ENCODE measurements around the gene CDC42SE2. TPM values are rescaled to one million over a fixed set of nuclear protein-coding genes. Genes with fewer than 3 reads are reported as not detected.

Gene CDC42SE2
- polyA plus RNA-seq, 3 donors: 34.4 to 135 (median 92.6) TPM

DNA sequence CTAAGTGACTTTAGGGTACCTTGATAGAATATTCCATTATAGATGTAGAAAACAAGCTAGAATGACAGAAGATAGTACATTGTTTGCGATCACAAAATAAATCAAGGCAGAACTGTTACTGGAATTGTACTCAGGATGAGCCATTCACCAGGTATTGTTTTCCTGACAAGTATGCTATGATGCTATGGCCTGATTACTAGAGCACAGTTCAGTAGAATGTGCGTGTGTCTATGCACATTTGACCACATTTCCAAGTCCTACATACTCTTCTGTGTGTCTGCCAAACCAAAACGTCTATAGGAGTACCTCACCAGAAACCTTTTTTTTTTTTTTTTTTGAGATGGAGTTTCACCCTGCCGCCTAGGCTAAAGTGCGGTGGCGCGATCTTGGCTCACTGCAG is 43.3 kb upstream of the CDC42SE2 start:
- H3K79me2 ChIP-seq (ENCODE audit: insufficient read depth, low read length): no peaks in the 10 kb centered on the region
- Mint-ChIP-seq H3K27ac (no peak overlapping the region), H3K4me1 (peaks cover 5% of the 10 kb centered on the region), H3K4me3 (no peak overlapping the region), H3K27me3 (ENCODE audit: low read depth in 3 of 3) (no peaks in the 10 kb centered on the region), H3K36me3 (peaks cover 0 to 6% of the 10 kb centered on the region in 2 donors), H3K9me3 (peaks cover 0 to 3% (median 0%) of the 10 kb centered on the region in 7 donors)
- peaks cover 40 to 42% of the 10 kb centered on the region in 2 donors for H3K4me1 ChIP-seq (ENCODE audit: control insufficient read depth in 1 of 2, insufficient read depth in 2 of 2, low read length in 2 of 2)
- no peak overlapping the region for H3K4me2 ChIP-seq (replicated peaks; ENCODE audit: extremely low read depth, low read length, poor library complexity, severe bottlenecking)
- WGBS (ENCODE audit: insufficient coverage): 100% methylated on average over 1 of the region's 7 CpGs
- no peak overlapping the region for H3K9ac ChIP-seq (ENCODE audit: insufficient read depth, low read length, poor library complexity, severe bottlenecking)
- H3K36me3 ChIP-seq (replicated peaks in 1 of 2; ENCODE audit: control insufficient read depth in 1 of 2, insufficient read depth in 2 of 2, low read length in 2 of 2): no peaks in the 10 kb centered on the region
- H2AFZ ChIP-seq (ENCODE audit: insufficient read depth, low read depth, low read length, poor library complexity, severe bottlenecking): no peak overlapping the region
- no peaks in the 10 kb centered on the region for H4K20me1 ChIP-seq (ENCODE audit: insufficient read depth, low read length)
- H3K4me3 ChIP-seq (replicated peaks in 1 of 3; ENCODE audit: low read depth in 2 of 3, low read length in 3 of 3): no peak overlapping the region
- H3K27me3 ChIP-seq (ENCODE audit: control insufficient read depth in 2 of 2, insufficient read depth in 2 of 2, low read length in 2 of 2): no peaks in the 10 kb centered on the region
- intact Hi-C loops (cut with micrococcal nuclease): loop anchor here in 1 of 2 donors (10.0 kb wide), 1 partner anchor 54 kb away; no protein-coding TSS in a partner anchor
- TF ChIP-seq, protein P1, sequence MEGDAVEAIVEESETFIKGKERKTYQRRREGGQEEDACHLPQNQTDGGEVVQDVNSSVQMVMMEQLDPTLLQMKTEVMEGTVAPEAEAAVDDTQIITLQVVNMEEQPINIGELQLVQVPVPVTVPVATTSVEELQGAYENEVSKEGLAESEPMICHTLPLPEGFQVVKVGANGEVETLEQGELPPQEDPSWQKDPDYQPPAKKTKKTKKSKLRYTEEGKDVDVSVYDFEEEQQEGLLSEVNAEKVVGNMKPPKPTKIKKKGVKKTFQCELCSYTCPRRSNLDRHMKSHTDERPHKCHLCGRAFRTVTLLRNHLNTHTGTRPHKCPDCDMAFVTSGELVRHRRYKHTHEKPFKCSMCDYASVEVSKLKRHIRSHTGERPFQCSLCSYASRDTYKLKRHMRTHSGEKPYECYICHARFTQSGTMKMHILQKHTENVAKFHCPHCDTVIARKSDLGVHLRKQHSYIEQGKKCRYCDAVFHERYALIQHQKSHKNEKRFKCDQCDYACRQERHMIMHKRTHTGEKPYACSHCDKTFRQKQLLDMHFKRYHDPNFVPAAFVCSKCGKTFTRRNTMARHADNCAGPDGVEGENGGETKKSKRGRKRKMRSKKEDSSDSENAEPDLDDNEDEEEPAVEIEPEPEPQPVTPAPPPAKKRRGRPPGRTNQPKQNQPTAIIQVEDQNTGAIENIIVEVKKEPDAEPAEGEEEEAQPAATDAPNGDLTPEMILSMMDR (IDR thresholded peaks at IDR 0.05): no peak
- no peak for DNase-seq
- no peaks in the 10 kb centered on the region for H3K9me3 ChIP-seq (replicated peaks in 1 of 2; ENCODE audit: control insufficient read depth in 1 of 2, insufficient read depth in 1 of 2, low read length in 2 of 2)
- H3K27ac ChIP-seq (ENCODE audit: low read depth in 1 of 2, low read length in 2 of 2): no peak overlapping the region

DNA sequence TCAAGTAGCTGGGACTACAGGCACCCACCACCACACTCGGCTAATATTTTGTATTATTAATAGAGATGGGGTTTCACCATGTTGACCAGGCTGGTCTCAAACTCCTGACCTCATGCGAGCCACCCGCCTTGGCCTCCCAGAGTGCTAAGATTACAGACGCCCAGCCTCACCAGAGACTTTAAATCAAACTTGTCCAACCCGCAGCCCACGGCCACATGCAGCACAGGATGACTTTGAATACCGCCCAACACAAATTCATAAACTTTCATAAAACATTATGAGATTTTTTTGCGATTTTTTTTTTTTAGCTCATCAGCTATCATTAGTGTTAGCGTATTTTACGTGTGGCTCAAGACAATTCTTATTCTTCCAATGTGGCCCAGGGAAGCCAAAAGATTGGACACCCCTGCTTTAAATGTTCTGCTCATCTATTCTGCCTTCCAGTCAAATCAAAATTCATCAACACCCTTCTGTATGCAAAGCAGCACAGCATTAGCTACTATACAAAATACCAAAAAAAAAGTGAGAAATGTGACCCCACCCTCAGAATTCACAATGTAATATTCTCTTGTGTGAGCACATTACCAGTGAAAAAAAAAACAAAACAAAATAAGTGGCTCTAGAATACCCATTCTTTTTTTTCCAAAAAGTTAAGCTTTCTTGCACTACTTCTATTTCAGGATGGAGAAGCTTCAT is 42.7 kb upstream of the CDC42SE2 start:
- no peaks in the 10 kb centered on the region for H3K27me3 Mint-ChIP-seq (ENCODE audit: low read depth in 3 of 3)
- no peaks in the 10 kb centered on the region for H4K20me1 ChIP-seq (ENCODE audit: insufficient read depth, low read length)
- peaks cover 5% of the 10 kb centered on the region for H3K4me1 Mint-ChIP-seq
- no peak overlapping the region for H3K4me3 Mint-ChIP-seq
- H3K9ac ChIP-seq (ENCODE audit: insufficient read depth, low read length, poor library complexity, severe bottlenecking): no peak overlapping the region
- no peak overlapping the region for H3K4me3 ChIP-seq (replicated peaks in 1 of 3; ENCODE audit: low read depth in 2 of 3, low read length in 3 of 3)
- no peak overlapping the region for H3K27ac ChIP-seq (ENCODE audit: low read depth in 1 of 2, low read length in 2 of 2)
- WGBS (ENCODE audit: insufficient coverage): 91% methylated on average over 9 of the region's 10 CpGs
- H3K36me3 Mint-ChIP-seq: peaks cover 0 to 6% of the 10 kb centered on the region in 2 donors
- H3K79me2 ChIP-seq (ENCODE audit: insufficient read depth, low read length): no peaks in the 10 kb centered on the region
- peaks cover 0 to 3% (median 0%) of the 10 kb centered on the region in 7 donors for H3K9me3 Mint-ChIP-seq
- TF ChIP-seq, protein P1 (IDR thresholded peaks at IDR 0.05): no peak
- no peak overlapping the region for H3K4me2 ChIP-seq (replicated peaks; ENCODE audit: extremely low read depth, low read length, poor library complexity, severe bottlenecking)
- no peaks in the 10 kb centered on the region for H3K9me3 ChIP-seq (replicated peaks in 1 of 2; ENCODE audit: control insufficient read depth in 1 of 2, insufficient read depth in 1 of 2, low read length in 2 of 2)
- H3K27me3 ChIP-seq (ENCODE audit: control insufficient read depth in 2 of 2, insufficient read depth in 2 of 2, low read length in 2 of 2): no peaks in the 10 kb centered on the region
- peak overlapping the region in 1 of 7 donors; percentile 42 for H3K27ac Mint-ChIP-seq
- no peak for DNase-seq
- intact Hi-C loops (cut with micrococcal nuclease): loop anchor here in 1 of 2 donors (10.0 kb wide), 1 partner anchor 54 kb away; no protein-coding TSS in a partner anchor
- no peaks in the 10 kb centered on the region for H3K36me3 ChIP-seq (replicated peaks in 1 of 2; ENCODE audit: control insufficient read depth in 1 of 2, insufficient read depth in 2 of 2, low read length in 2 of 2)
- no peak overlapping the region for H2AFZ ChIP-seq (ENCODE audit: insufficient read depth, low read depth, low read length, poor library complexity, severe bottlenecking)
- peaks cover 46 to 47% of the 10 kb centered on the region in 2 donors for H3K4me1 ChIP-seq (ENCODE audit: control insufficient read depth in 1 of 2, insufficient read depth in 2 of 2, low read length in 2 of 2)
